Ishikawa (cell line): ENCODE data around the gene PARP1.

Experiments used
- CEBPB ChIP-seq: IDR thresholded peaks from 2 replicates; pipeline ENCODE4 v1.6.1; 2012
- CREB1 ChIP-seq: IDR thresholded peaks from 2 replicates; pipeline ENCODE4 v1.6.1; 2012; ENCODE audit warnings: low read depth
- EGR1 ChIP-seq: IDR thresholded peaks from 2 replicates; pipeline ENCODE4 v1.6.1; 2012
- EP300 ChIP-seq: IDR thresholded peaks from 2 replicates; pipeline ENCODE4 v1.6.1; 2012; ENCODE audit warnings: borderline replicate concordance
- NFIC ChIP-seq: IDR thresholded peaks from 2 replicates; pipeline ENCODE4 v1.6.1; 2012
- RAD21 ChIP-seq: IDR thresholded peaks from 2 replicates; pipeline ENCODE4 v1.6.1; 2012; ENCODE audit warnings: low read depth
- REST ChIP-seq: IDR thresholded peaks from 2 replicates; pipeline ENCODE4 v1.6.1; 2012; ENCODE audit warnings: low read depth, mild to moderate bottlenecking
- TAF1 ChIP-seq: IDR thresholded peaks from 2 replicates; pipeline ENCODE4 v1.6.1; 2012; ENCODE audit warnings: low read depth, mild to moderate bottlenecking
- TCF12 ChIP-seq: IDR thresholded peaks from 2 replicates; pipeline ENCODE4 v1.6.1; 2012; ENCODE audit warnings: low read depth
- TEAD4 ChIP-seq: IDR thresholded peaks from 2 replicates; pipeline ENCODE4 v1.6.1; 2012
- USF1 ChIP-seq: IDR thresholded peaks from 2 replicates; pipeline ENCODE4 v1.6.1; 2012
- YY1 ChIP-seq: IDR thresholded peaks from 2 replicates; pipeline ENCODE4 v1.6.1; 2012; ENCODE audit warnings: low read depth
- ZBTB7A ChIP-seq: IDR thresholded peaks from 2 replicates; pipeline ENCODE4 v1.6.1; 2012; ENCODE audit warnings: low read depth
- TF ChIP-seq, protein P1 (sequence below): IDR thresholded peaks from 2 replicates; pipeline ENCODE4 v1.6.1; 2012

DNA sequence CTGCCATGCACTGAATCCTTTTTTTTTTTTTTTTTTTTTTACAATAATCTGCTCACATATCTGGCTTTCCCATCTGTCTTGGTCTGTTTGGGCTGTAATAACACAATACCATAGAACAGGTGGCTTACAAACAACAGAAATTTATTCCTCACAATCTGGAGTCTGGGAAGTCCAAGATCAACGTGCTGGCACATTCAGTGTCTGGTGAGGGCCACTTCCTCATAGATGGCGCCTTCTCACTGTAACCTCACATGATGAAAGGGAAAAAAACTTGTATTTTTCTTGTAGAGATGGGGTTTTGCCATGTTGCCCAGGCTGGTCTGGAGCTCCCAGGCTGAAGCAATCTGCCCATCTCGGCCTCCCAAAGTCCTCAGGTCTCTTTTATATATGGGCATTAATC, 13.0 kb upstream of the PARP1 start:
- no peak for TF ChIP-seq EP300
- no peak for TF ChIP-seq CEBPB
- TF ChIP-seq, protein P1, sequence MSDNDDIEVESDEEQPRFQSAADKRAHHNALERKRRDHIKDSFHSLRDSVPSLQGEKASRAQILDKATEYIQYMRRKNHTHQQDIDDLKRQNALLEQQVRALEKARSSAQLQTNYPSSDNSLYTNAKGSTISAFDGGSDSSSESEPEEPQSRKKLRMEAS: no peak
- TF ChIP-seq TAF1: no peak
- TF ChIP-seq USF1: no peak
- no peak for TF ChIP-seq ZBTB7A
- no peak for TF ChIP-seq REST
- no peak for TF ChIP-seq RAD21
- TF ChIP-seq TCF12: no peak
- TF ChIP-seq YY1: no peak
- no peak for TF ChIP-seq EGR1
- TF ChIP-seq CREB1: no peak
- TF ChIP-seq TEAD4: no peak
- TF ChIP-seq NFIC: no peak
